Superior temporal gyrus (tissue), 1 donor: ENCODE measurements around the gene CLGN.

Experiments used
- DNase-seq: peaks from one replicate; pipeline ENCODE4 v3.0.0-alpha.2; 2016; ENCODE audit errors: extremely low spot score

The CLGN gene

DNA sequence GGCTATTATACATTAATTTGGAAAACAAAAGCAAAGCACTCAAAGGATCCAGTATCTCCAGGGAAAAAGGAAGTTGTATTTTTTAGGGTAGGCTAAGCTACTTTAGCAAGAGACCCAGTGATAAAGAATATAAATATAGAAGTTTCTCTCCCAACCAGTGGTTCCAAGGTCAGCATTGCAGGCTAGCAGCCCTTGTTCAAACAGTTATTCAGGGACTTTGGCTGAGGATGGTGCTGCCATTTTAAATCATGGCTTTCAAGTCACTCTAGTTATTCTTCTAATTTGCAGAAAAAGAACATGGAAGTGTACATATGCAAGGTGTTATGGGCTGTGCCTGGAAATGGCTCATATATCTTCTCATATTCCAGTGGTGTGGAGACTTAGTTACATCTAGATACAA lies 44.7 kb downstream of the CLGN start:
- DNase-seq, result no peak

DNA sequence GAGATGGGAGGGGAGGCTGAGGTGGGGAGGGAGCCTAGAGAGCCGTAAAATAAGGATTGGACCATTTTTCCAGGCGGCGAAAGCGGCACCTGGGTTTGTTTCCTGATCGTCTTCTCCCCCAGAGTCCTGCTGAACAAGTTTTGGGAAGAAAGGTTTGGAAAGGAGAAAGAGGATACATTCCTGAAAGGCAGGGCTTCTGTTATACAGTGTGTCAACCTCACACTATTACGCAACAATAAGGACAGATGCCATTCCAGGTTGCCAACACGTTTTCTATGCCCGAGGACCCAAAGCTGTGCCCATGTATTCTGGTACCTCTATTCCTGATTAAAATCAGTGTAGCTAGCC lies 53.3 kb downstream of the CLGN start:
- DNase-seq, result no peak

GRCh38 chr4:140373328-140374129 lies 53.9 kb downstream of the CLGN start, which contains the start of gene SCOC:
Gene SCOC, plus strand, starts transcription at chr4:140373646. Its CDS starts 5,525 bp downstream, at chr4:140379171.
- peak; percentile 100 for DNase-seq

DNA sequence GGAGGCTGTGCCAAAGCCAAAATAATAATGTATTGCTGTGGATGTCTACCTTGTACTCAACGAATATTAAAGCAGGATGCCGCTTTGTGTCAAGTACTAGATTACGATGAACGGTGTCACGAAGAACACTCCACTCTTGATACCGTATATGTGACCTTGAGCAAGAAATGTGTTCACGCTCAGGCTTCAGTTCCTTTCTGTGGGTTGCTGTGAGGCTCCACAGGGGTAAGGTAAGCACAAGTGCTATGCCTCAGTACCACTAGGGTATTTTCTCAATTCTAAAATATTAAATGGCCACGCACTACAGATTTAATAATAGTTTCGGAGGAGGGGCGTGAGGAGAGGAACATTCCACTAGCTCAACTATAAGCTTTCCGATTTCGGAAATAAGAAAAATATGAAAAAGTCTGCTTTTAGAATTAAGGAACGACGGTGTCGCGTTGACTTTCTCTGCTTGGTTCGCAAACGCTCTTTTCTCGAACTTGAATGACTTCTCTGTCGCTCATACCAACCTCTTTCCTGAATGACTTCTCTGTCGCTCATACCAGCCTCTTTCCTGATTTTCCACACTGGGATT lies 54.6 kb downstream of the CLGN start:
- DNase-seq, result peak; percentile 46

DNA sequence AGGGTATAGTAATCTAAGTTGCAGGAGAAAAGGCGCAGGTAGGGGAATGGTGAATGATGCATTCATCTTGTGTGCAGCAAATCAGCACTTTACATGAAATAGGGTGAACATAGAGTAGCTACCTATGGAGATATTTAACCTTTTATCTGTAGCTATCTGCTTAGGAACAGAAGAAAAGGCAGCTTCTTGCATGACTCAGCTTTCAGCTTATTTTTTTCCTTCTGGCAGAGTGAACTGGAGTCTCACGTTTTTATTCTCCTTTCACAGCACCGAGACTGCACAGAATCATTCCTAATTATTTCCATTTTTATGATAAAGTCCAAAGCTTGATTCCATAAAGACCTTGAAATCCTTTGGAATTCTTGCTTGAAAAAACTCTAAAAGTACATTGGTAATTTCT lies 58.8 kb downstream of the CLGN start:
- DNase-seq, result no peak

DNA sequence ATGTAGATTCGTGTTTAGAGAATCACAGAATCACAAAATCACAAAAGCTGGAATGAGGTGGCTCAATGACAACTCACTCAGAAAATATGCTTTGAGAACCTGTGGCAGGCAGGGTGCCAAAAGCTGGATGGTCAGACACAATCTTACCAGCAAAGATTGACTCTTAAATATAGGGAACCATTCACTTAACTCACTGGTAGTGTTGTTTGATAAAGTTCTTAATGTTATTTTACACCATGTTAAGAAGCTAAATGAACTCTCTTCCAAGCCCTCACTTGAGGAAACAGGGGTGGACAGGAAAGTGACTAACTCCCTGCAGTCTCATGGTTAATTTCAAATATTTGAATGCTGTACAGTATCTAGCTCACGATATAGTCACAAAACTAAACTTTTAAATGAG lies 59.7 kb downstream of the CLGN start:
- no peak for DNase-seq

- no peak for DNase-seq
Measured at GRCh38 chr4:140363558-140363957, 63.9 kb downstream of the CLGN start.

DNA sequence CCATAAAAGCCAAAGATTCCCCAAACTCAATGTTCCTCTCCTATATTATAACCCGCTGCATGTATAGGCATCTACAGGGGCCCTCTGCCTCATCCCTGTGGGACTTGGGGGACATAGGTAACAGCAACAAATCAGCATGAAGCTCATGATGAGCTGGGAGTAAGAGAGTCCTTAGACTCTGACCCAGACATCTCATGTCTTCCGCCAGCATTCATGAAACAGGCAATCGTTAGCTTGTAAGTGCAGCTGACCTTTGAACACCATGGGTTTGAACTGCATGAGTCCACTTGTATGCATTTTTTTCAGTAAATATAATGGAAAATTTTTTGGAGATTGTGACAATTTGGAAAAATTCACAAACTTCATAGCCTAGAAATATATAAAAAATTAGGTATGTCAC lies 64.4 kb downstream of the CLGN start:
- DNase-seq, result no peak

DNA sequence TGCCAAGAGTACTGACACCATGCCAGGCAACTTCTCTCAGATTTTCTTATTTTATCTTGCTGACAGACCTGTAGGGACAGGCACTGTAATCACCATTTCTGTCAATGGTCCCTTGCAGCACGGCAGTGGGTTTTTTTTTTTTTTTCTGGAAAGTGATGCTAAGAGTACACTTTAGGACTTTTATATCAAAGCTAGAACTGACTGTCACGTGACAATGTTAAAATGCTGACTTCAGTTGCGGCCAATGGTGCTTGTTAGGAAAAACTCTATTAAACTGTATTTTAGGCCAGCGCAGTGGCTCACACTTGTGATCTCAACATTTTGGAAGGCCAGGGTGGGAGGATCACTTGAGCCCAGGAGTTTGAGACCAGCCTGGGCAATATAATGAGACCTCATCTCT lies 66.3 kb downstream of the CLGN start:
- DNase-seq, result no peak

DNA sequence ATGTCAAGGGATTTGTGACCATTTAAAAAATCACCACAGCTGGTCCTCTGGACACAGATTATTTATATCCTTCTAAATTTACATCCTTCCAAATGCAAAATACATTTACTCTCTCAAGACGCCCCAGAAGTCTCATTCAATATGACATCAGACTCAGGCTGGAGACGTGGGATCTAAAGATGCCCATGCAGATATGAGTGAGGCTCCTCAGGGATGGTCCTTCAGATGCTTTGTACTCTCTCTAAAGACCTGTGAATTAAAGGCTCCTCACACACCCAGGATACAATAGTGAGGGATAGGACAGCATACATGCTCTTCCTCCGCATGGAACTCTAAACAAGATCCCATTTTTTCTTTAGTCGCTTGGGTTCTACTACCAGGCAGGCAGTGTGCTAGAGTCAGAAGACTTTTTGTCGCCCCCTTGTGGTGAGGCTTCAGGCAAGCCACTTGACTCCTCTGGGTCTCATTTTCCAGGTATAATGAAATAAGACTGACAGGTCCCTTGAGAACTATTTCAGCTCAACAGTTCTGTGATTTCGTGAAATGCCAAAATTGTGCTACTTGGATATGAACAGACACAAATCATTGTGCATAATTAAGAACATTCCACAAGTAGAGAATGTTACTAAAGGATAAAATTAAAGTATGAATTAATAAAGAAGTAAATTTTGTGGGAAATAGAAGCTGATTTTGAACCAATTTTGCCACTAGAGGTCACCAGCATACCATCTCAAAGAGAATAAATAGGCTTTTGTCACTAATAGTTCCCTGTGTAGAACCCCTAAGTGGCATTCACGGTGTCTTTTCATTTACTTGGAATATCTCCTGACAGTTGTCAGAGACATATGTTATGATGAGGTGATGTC lies 67.7 kb downstream of the CLGN start:
- DNase-seq, result peak; percentile 88

DNA sequence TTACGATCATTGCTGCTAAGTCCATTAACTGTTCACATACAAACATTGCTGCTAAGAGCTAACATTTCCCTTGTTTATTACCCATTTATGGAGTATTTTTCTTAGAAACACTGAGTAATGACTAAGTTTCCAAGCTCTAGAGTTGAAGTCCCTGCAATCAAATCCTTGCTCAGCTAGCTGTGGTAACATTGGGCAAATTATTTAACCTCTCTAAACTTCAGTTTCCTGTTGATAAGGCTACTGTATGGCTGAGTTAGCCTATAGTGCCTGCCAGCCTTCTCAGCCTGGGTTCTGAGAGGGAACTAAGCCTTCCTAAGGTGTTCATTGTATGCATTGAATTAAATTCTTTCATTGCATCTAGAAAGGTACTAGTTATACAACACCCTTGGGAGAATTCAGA lies 69.2 kb downstream of the CLGN start:
- no peak for DNase-seq

- DNase-seq, result no peak
Measured at GRCh38 chr4:140357868-140358267, 69.6 kb downstream of the CLGN start.

GRCh38 chr4:140355288-140355687 lies 72.2 kb downstream of the CLGN start:
- DNase-seq, result no peak

GRCh38 chr4:140353786-140354185 lies 73.7 kb downstream of the CLGN start:
- no peak for DNase-seq

DNA sequence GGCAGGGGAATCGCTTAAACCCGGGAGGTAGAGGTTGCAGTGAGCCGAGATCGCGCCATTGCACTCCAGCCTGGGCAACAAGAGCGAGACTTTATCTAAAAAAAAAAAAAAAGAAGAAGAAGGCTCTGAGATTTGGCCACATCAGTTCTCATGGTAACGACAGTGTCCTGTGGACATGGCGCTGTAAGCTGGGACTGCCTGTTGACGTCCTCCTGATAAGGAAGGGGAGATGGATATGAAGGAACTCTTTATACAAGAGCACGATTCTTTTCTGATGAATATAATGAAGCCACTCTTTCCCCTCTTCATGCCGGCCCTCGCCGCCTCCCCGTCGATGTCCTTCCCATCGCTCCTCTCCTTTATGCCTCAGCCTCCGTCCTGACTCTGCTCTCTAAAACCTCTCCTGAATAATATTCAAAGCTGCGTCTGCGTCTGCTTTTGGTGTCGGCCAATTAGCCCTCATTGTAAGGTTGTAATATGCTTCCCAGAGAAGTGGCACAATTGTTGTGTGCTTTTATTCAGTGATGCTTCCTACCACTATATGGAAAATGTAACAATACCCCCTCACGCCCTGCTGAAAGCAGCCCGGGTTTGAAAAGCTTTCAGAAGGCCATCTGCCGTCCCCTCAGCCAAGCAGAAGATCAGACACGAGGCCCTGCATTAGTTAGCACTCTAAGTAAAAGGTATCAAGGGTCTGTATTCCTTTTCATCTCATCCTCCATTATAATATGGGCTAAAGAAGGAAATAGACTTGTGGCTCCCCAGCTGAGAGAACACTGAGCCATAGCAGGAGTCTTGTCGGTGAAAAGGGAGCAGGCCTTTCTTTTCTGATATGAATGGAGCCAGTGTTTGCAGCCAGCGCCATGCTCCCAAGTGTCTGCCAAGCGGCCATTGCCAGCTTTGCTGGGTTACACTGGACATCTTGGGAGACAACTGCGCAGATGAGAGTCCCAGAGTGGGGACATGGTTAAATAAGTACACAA lies 76.1 kb downstream of the CLGN start:
- peak; percentile 66 for DNase-seq

- DNase-seq, result no peak
Measured at GRCh38 chr4:140349816-140350215, 77.6 kb downstream of the CLGN start.

DNA sequence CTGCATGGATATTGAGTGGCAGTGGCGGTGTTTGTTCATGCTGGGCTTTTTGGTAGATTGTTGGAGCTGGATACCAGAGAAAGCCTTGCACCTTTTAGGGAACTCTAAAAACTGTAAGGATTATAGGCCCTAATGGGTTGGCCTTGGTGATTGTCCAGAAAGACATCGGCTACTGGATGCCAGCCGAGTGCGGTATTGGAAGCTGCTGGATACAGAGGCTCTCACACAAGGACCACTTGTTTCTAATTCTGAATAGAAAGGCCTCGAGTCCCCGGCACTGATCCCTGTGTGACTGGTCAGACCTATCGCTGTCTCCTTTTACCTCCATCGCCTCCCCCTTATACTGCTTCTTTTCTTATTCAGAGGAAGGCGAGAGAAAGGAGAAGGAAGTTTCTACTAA lies 81.3 kb downstream of the CLGN start:
- peak; percentile 64 for DNase-seq

- DNase-seq, result peak; percentile 73
Measured at GRCh38 chr4:140344621-140345020, 82.8 kb downstream of the CLGN start.

DNA sequence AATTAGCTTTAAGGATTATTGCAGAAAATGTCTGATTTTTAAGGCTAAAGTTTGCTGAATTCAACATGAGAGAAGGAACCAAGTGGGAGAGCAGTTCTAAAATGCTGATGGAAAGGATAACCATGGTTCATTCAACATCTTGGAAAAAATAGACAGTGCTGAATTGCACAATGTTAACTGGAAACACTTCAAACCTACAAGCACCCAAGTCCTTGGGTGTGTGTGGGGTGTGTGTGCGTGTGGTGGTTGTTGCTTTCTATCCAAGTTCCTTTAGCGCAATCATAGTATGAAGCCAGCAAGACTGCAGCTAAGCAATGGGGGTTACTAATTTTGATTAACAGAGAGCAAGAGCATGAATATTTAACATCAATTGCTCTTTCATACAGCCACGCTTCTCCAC lies 83.3 kb downstream of the CLGN start:
- DNase-seq, result peak; percentile 52

- DNase-seq, result no peak
Measured at GRCh38 chr4:140343303-140343702, 84.1 kb downstream of the CLGN start.

DNA sequence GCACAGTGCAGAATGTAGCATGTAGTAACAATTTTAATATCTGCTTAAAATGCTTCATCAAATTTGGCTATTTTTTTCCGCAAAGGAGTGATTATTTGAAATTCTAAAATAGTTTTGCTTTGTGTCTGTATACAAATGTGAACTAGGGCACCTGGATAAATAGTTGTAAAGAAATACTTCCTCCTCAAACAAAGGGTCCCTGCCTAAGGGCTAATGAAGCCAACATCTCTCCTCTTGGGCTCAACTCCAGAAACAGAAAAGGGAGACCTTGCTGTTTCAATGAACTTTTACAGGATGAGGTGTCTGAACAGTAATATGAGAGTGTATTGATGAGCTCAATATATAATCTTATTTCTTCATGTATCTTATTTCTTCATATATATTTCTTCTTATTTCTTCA lies 84.8 kb downstream of the CLGN start:
- no peak for DNase-seq
